Mammary epithelial cell (primary cell): ENCODE results near the gene CTNNB1.

Experiments used
- EZH2 ChIP-seq: IDR thresholded peaks from 2 replicates; pipeline ENCODE4 v1.6.1; 2012; ENCODE audit warnings: low read length, inconsistent platforms, borderline replicate concordance
- TF ChIP-seq, protein P1 (sequence below), 2 donors: IDR thresholded peaks in 1 of 2; conservative IDR thresholded peaks in 1 of 2; 2 replicates each; pipeline ENCODE4 v1.5.1; 2011 to 2012; ENCODE audit warnings: inconsistent platforms in 2 of 2, low read length in 2 of 2, mild to moderate bottlenecking in 2 of 2, control low read depth in 1 of 2, low read depth in 1 of 2; ENCODE audit not compliant: insufficient read depth in 1 of 2; ENCODE audit errors: extremely low read depth in 1 of 2

DNA sequence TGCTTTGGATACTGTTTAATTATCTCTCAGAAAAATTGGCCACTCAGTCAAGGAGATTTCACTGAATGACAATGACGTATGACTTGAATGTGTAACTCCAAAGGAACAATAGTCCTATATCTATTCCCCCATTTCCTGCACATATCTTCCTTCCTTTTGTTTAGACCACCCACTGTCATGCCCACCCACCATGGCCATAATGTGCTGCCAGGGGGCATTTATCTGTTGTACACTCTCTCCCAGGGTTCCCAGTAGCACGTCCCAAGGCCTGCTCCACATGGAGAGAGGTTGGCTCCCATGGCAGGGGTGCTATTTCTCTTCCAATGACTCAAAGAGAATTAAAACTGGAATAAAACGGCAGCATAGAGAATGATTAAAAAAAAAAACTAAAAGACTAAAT lies 36.8 kb upstream of the CTNNB1 start:
- TF ChIP-seq, protein P1, sequence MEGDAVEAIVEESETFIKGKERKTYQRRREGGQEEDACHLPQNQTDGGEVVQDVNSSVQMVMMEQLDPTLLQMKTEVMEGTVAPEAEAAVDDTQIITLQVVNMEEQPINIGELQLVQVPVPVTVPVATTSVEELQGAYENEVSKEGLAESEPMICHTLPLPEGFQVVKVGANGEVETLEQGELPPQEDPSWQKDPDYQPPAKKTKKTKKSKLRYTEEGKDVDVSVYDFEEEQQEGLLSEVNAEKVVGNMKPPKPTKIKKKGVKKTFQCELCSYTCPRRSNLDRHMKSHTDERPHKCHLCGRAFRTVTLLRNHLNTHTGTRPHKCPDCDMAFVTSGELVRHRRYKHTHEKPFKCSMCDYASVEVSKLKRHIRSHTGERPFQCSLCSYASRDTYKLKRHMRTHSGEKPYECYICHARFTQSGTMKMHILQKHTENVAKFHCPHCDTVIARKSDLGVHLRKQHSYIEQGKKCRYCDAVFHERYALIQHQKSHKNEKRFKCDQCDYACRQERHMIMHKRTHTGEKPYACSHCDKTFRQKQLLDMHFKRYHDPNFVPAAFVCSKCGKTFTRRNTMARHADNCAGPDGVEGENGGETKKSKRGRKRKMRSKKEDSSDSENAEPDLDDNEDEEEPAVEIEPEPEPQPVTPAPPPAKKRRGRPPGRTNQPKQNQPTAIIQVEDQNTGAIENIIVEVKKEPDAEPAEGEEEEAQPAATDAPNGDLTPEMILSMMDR (conservative IDR thresholded peaks at IDR 0.05 in 1 of 2, IDR thresholded peaks at IDR 0.05 in 1 of 2; ENCODE audit: extremely low read depth in 1 of 2, insufficient read depth in 1 of 2, low read depth in 1 of 2, low read length in 2 of 2), result no peak
- TF ChIP-seq EZH2, result no peak
